Astrocyte (in vitro differentiated cells and primary cell): Measurements from ENCODE around the gene RIPOR3.

ENCODE experiments used
- EZH2 ChIP-seq: IDR thresholded peaks from 2 replicates; pipeline ENCODE4 v1.6.1; 2012; ENCODE audit warnings: mild to moderate bottlenecking, low read length, inconsistent platforms; ENCODE audit not compliant: insufficient read depth
- TF ChIP-seq, protein P1 (sequence below): IDR thresholded peaks from 2 replicates; pipeline ENCODE4 v1.5.1; 2011; ENCODE audit warnings: low read depth, mild to moderate bottlenecking, inconsistent platforms, low read length, moderate library complexity; ENCODE audit not compliant: insufficient read depth

DNA sequence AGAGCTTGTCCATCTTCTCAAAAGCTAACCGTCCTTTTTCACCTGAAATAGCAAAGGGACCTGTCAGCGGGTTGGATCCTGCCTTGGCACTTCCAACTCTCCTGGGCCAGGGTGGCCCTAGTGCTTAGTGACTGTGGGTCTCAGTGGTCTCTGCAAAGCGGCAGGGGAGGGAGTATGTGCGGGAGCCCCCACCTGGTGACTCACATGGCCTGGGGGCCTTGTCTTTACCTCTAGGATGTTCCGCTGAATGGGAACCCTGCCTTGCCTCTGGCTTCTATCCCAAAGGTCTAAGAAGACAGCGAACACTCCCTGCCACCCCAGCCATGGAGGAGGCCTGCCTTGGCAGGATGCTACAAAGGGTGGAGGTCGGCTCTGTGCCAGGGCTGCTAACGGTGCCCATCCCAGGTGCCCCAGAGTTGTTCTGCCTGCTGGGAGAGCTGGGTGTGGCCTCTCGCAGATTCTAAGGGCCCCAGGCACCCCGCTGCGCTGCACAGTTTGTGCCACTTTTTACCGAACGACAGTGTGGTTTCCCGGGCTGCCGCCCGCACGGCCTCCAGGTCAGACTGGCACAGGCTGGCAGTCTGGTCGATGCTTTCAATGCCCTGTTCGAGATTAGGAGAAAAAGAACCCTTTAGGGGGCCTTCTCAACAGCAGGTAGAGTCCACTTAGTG lies 103.9 kb downstream of the RIPOR3 start:
- TF ChIP-seq, protein P1, sequence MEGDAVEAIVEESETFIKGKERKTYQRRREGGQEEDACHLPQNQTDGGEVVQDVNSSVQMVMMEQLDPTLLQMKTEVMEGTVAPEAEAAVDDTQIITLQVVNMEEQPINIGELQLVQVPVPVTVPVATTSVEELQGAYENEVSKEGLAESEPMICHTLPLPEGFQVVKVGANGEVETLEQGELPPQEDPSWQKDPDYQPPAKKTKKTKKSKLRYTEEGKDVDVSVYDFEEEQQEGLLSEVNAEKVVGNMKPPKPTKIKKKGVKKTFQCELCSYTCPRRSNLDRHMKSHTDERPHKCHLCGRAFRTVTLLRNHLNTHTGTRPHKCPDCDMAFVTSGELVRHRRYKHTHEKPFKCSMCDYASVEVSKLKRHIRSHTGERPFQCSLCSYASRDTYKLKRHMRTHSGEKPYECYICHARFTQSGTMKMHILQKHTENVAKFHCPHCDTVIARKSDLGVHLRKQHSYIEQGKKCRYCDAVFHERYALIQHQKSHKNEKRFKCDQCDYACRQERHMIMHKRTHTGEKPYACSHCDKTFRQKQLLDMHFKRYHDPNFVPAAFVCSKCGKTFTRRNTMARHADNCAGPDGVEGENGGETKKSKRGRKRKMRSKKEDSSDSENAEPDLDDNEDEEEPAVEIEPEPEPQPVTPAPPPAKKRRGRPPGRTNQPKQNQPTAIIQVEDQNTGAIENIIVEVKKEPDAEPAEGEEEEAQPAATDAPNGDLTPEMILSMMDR, result no peak
- TF ChIP-seq EZH2, result no peak
